Activated naive CD8-positive, alpha-beta T cell treated with anti-CD3 and anti-CD28 coated beads, Interleukin-2, amount 10 ng/mL, durations not matched to agents 7 days and 5 days (primary cell): Measurements from ENCODE around the gene SMOC2. TPM values are rescaled to one million over a fixed set of nuclear protein-coding genes. Genes with fewer than 3 reads are reported as not detected.

Source experiments
- ATAC-seq: fragments of 150-1000 bp; cut with Tn5 transposase; one replicate; pipeline ENCODE4 v1.10.0; 2021; ENCODE audit warnings: low read depth, moderate library complexity
- POLR2A ChIA-PET: fragments of 350-600 bp; sonication (Branson Sonifier 250); formaldehyde crosslinking; loops from one replicate; lab custom pipeline; 2021; ENCODE audit warnings: antibody characterized with exemption; lab: Charles Lee
- DNase-seq: peaks from one replicate; pipeline ENCODE4 v3.0.0; 2021
- H3K27ac Mint-ChIP-seq: one replicate; pipeline ENCODE4 v1.8.0; 2022; ENCODE audit warnings: mild to moderate bottlenecking, mixed read lengths
- H3K27me3 Mint-ChIP-seq: one replicate; pipeline ENCODE4 v1.8.0; 2022; ENCODE audit warnings: mild to moderate bottlenecking, moderate library complexity, mixed read lengths
- H3K36me3 Mint-ChIP-seq: one replicate; pipeline ENCODE4 v1.8.0; 2021; ENCODE audit warnings: mild to moderate bottlenecking, mixed read lengths
- H3K4me1 Mint-ChIP-seq: one replicate; pipeline ENCODE4 v1.8.0; 2021; ENCODE audit warnings: mixed read lengths
- H3K4me3 Mint-ChIP-seq: one replicate; pipeline ENCODE4 v1.8.0; 2022; ENCODE audit warnings: mild to moderate bottlenecking, moderate library complexity, mixed read lengths
- H3K9me3 Mint-ChIP-seq: one replicate; pipeline ENCODE4 v1.8.0; 2021; ENCODE audit warnings: mixed read lengths
- total RNA-seq, 2 experiments: library from RNA; stranded (reverse); gene quantifications; one replicate each; pipeline ENCODE4 v1.2.3, GENCODE V29; 2021

The SMOC2 gene
- total RNA-seq, 2 experiments from 2014 or later, result not detected

GRCh38 chr6:168418711-168419121, 22.3 kb upstream of the SMOC2 start:
- peaks cover 6% of the 10 kb centered on the region for H3K27me3 Mint-ChIP-seq
- H3K36me3 Mint-ChIP-seq, result no peaks in the 10 kb centered on the region
- POLR2A ChIA-PET, result no interaction called here
- ATAC-seq (no peak), DNase-seq (no peak)
- no peaks in the 10 kb centered on the region for H3K9me3 Mint-ChIP-seq
- H3K4me1 Mint-ChIP-seq, result no peaks in the 10 kb centered on the region
- H3K4me3 Mint-ChIP-seq, result no peak overlapping the region
- H3K27ac Mint-ChIP-seq, result no peak overlapping the region

- no peak for DNase-seq
- Mint-ChIP-seq H3K27me3 (peaks cover 7% of the 10 kb centered on the region), H3K4me1 (no peaks in the 10 kb centered on the region), H3K9me3 (no peaks in the 10 kb centered on the region), H3K36me3 (no peaks in the 10 kb centered on the region), H3K4me3 (no peak overlapping the region), H3K27ac (no peak overlapping the region)
- POLR2A ChIA-PET, result no interaction called here
- no peak for ATAC-seq
Measured at GRCh38 chr6:168419569-168419968, 21.4 kb upstream of the SMOC2 start.

GRCh38 chr6:168420084-168420483, 20.9 kb upstream of the SMOC2 start:
- no peaks in the 10 kb centered on the region for H3K9me3 Mint-ChIP-seq
- no peaks in the 10 kb centered on the region for H3K4me1 Mint-ChIP-seq
- no peaks in the 10 kb centered on the region for H3K36me3 Mint-ChIP-seq
- ATAC-seq (no peak), DNase-seq (no peak)
- no peak overlapping the region for H3K27ac Mint-ChIP-seq
- no peak overlapping the region for H3K4me3 Mint-ChIP-seq
- H3K27me3 Mint-ChIP-seq, result peaks cover 11% of the 10 kb centered on the region
- POLR2A ChIA-PET, result no interaction called here

DNA sequence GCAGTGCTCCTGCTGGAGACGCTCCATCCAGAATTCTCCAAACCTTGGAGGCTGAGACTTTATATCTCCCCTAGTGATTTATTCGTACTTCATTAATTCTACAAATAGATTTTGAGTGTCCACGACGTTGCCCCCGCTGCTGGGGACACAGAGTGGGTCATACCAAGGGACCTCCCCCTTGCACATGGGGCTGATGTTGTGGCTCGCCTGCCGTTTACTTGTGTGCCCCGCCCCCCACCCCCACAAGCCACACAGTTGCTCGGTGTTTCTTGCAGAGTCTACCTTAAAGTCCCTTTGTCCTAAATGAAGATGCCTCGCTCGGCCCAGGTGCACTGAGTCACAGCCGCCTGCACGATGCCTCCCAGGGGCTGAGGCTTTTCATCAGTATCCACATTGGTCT, 20.3 kb upstream of the SMOC2 start:
- Mint-ChIP-seq H3K27ac (no peak overlapping the region), H3K27me3 (peaks cover 13% of the 10 kb centered on the region), H3K9me3 (no peaks in the 10 kb centered on the region), H3K36me3 (no peaks in the 10 kb centered on the region), H3K4me3 (no peak overlapping the region), H3K4me1 (no peaks in the 10 kb centered on the region)
- ATAC-seq (no peak), DNase-seq (no peak)
- POLR2A ChIA-PET, result no interaction called here

DNA sequence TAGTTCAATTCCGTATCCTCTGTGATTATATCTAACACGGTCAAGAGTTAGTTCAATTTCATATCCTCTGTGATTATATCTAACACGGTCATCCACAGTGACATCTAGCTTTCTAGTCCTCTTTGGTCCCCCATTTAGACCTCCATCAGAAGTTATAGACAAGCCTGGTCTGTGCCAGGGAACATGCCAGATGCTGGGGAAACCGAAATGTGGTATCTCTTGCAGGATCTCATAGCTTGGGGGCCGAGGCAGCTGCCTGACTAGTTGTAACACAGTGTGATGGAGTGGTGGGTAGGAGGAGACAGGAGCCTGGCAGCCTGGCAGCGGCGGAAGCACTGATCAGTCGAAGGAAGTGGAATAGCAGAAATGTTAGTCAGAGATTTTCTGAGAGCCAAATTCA, 13.8 kb upstream of the SMOC2 start:
- Mint-ChIP-seq H3K9me3 (no peaks in the 10 kb centered on the region), H3K27ac (no peak overlapping the region), H3K27me3 (peaks cover 9% of the 10 kb centered on the region), H3K4me3 (no peak overlapping the region), H3K4me1 (no peaks in the 10 kb centered on the region), H3K36me3 (no peaks in the 10 kb centered on the region)
- DNase-seq, result no peak
- POLR2A ChIA-PET, result no interaction called here
- no peak for ATAC-seq

- Mint-ChIP-seq H3K4me3 (no peak overlapping the region), H3K4me1 (no peaks in the 10 kb centered on the region), H3K36me3 (no peaks in the 10 kb centered on the region), H3K9me3 (no peaks in the 10 kb centered on the region), H3K27ac (no peak overlapping the region), H3K27me3 (peaks cover 9% of the 10 kb centered on the region)
- DNase-seq (no peak), ATAC-seq (no peak)
- POLR2A ChIA-PET, result no interaction called here
Measured at GRCh38 chr6:168428052-168428826, 12.7 kb upstream of the SMOC2 start.

DNA sequence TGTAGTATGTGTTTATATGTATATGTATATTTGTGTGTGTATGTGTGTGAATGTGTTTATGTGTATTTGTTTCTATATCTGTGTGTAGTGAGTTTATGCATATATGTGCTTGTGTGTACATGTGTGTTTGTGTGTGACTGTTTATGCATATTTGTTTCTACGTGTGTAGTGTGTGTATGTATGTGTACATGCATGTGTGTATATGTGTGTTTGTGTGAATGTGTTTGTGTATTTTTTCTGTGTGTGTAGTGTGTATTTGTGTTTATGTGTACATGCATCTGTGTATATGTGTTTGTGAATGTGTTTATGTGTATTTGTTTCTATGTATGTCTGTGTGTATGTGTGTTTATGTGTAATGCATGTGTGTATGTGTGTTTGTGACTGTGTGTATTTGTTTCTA, 12.1 kb upstream of the SMOC2 start:
- Mint-ChIP-seq H3K4me3 (no peak overlapping the region), H3K36me3 (no peaks in the 10 kb centered on the region), H3K27me3 (peaks cover 6% of the 10 kb centered on the region), H3K27ac (no peak overlapping the region), H3K4me1 (no peaks in the 10 kb centered on the region), H3K9me3 (no peaks in the 10 kb centered on the region)
- DNase-seq (no peak), ATAC-seq (no peak)
- POLR2A ChIA-PET, result no interaction called here

GRCh38 chr6:168432196-168432595, 8.8 kb upstream of the SMOC2 start:
- H3K9me3 Mint-ChIP-seq, result no peaks in the 10 kb centered on the region
- H3K27me3 Mint-ChIP-seq, result no peaks in the 10 kb centered on the region
- no peak overlapping the region for H3K27ac Mint-ChIP-seq
- POLR2A ChIA-PET, result no interaction called here
- ATAC-seq (no peak), DNase-seq (no peak)
- no peaks in the 10 kb centered on the region for H3K4me1 Mint-ChIP-seq
- no peak overlapping the region for H3K4me3 Mint-ChIP-seq
- no peaks in the 10 kb centered on the region for H3K36me3 Mint-ChIP-seq

- ATAC-seq (no peak), DNase-seq (no peak)
- H3K4me3 Mint-ChIP-seq, result no peak overlapping the region
- peaks cover under 1% of the 10 kb centered on the region for H3K27me3 Mint-ChIP-seq
- POLR2A ChIA-PET, result no interaction called here
- H3K9me3 Mint-ChIP-seq, result no peaks in the 10 kb centered on the region
- H3K27ac Mint-ChIP-seq, result no peak overlapping the region
- no peaks in the 10 kb centered on the region for H3K4me1 Mint-ChIP-seq
- no peaks in the 10 kb centered on the region for H3K36me3 Mint-ChIP-seq
Measured at GRCh38 chr6:168433898-168434297, 7.1 kb upstream of the SMOC2 start.

GRCh38 chr6:168434505-168434904, 6.5 kb upstream of the SMOC2 start:
- H3K4me1 Mint-ChIP-seq, result no peaks in the 10 kb centered on the region
- H3K9me3 Mint-ChIP-seq, result no peaks in the 10 kb centered on the region
- H3K27me3 Mint-ChIP-seq, result peaks cover 6% of the 10 kb centered on the region
- no peak for DNase-seq
- POLR2A ChIA-PET, result no interaction called here
- H3K27ac Mint-ChIP-seq, result no peak overlapping the region
- no peak overlapping the region for H3K4me3 Mint-ChIP-seq
- H3K36me3 Mint-ChIP-seq, result no peaks in the 10 kb centered on the region
- no peak for ATAC-seq

DNA sequence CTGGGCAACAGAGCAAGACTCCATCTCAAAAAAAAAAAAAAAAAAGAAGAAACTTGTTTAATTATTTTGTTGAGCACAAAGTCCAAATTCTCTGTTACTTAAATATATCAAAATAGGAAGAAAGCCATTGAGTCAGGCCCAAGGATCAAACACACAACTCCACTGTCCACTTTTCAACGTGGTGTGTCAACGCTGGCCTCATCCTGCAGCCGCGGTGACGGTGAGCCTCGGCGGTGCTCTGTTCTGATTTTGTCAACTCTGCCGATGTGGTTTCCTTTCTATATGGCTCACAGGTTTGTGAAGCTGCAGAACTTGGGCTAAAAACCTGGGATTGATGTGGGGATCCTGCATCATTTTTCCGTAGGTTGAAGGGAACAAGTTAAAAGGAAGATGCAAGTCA, 3.2 kb upstream of the SMOC2 start:
- no peaks in the 10 kb centered on the region for H3K9me3 Mint-ChIP-seq
- ATAC-seq (no peak), DNase-seq (no peak)
- no peaks in the 10 kb centered on the region for H3K4me1 Mint-ChIP-seq
- peaks cover 26% of the 10 kb centered on the region for H3K27me3 Mint-ChIP-seq
- H3K36me3 Mint-ChIP-seq, result no peaks in the 10 kb centered on the region
- POLR2A ChIA-PET, result no interaction called here
- no peak overlapping the region for H3K27ac Mint-ChIP-seq
- H3K4me3 Mint-ChIP-seq, result no peak overlapping the region

DNA sequence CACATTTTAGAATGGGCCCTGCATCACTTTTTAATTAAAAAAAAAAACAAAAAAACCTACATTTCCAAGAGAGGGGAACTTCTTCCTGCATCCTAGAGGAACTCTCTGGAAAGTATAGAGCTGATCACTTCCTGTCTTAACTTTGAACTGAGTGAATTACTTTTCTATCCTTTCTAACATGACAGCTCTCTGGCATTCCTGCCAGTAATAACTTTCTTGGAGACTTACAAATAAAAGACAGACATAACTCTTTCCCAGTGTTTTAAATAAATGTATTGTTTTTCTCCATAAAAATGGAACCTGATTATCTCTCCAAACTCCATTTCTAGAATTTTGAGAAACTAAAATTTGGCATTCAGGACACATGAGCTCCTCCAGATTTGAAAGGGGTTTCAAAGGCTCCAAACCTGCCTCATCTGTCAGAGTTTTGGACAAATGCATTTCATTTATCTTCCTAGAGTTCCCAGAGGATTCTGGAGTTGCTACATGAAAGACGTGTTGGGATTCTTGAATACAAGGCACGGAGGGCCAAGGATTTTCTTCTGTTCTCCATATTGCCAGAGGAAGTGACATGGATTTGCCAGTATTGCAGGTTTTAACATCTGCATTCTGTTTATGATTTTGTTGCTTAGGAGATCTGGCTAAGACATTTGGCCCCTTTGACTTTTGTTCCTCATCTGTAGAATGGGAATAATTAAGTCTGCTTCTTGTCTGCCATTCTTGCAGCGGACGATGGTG, 2.0 kb upstream of the SMOC2 start:
- H3K27me3 Mint-ChIP-seq, result peaks cover 37% of the 10 kb centered on the region
- ATAC-seq (no peak), DNase-seq (no peak)
- H3K36me3 Mint-ChIP-seq, result no peaks in the 10 kb centered on the region
- POLR2A ChIA-PET, result no interaction called here
- H3K4me1 Mint-ChIP-seq, result no peaks in the 10 kb centered on the region
- no peaks in the 10 kb centered on the region for H3K9me3 Mint-ChIP-seq
- no peak overlapping the region for H3K4me3 Mint-ChIP-seq
- no peak overlapping the region for H3K27ac Mint-ChIP-seq

DNA sequence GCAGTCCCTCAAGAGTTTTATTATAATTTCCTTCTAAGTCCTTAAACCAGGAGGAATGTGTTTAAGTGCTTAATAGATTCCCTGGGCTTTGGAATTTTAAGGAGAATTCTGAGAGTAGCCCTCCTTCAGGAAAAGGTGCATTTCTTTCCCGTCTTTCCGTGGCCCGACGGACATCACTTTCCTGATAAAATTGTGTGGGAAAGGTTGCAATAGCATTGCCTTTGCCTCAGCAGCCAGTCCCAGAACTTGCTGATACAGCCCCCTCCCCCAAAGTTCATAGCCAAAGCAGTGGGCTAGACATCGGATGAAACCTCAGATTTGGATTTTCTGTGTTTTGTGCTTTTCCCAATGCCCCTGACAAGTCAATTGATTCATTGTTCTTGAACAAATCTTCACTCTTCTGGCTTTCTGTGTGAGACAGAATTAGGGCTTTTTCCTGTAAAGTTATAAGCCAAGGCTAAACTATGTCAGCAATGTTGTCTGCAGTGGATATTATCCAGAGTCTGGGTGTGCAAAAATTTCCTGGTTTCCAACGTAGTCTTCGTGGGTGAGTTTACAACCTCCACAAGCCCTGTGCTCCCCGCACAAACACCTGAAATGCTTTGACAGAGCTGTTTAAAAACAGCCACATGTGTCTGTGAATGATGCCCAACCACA, 1.1 kb upstream of the SMOC2 start:
- no peak for DNase-seq
- no peaks in the 10 kb centered on the region for H3K4me1 Mint-ChIP-seq
- no peaks in the 10 kb centered on the region for H3K9me3 Mint-ChIP-seq
- peaks cover 44% of the 10 kb centered on the region for H3K27me3 Mint-ChIP-seq
- no peak for ATAC-seq
- POLR2A ChIA-PET, result no interaction called here
- no peaks in the 10 kb centered on the region for H3K36me3 Mint-ChIP-seq
- H3K4me3 Mint-ChIP-seq, result no peak overlapping the region
- no peak overlapping the region for H3K27ac Mint-ChIP-seq
